ENCODE results near the gene CLCN4.

The CLCN4 gene

GRCh38 chrX:10119399-10119990 is 37.3 kb upstream of the CLCN4 start:
- Histone ChIP-seq H3K9me3 (ENCODE audit: low read length) (no peaks in the 10 kb centered on the region), H3K27me3 (ENCODE audit: insufficient read depth, low read length) (no peaks in the 10 kb centered on the region), H3K79me2 (ENCODE audit: insufficient read depth, low read length) (no peaks in the 10 kb centered on the region), H3F3A (ENCODE audit: insufficient read depth, low read length) (no peaks in the 10 kb centered on the region; the same call in 1 of the 2 replicates), H3K4me3 (ENCODE audit: low read depth, low read length, poor library complexity, severe bottlenecking) (no peak overlapping the region), H3K4me1 (ENCODE audit: insufficient read depth, low read length, severe bottlenecking) (peaks cover 44% of the 10 kb centered on the region), H3K9me2 (ENCODE audit: low read depth, low read length) (no peaks in the 10 kb centered on the region), H3K9ac (ENCODE audit: low read length) (no peak overlapping the region), H3K36me3 (ENCODE audit: insufficient read depth, low read length) (peaks cover 25% of the 10 kb centered on the region), H3K4me2 (ENCODE audit: low read length) (no peak overlapping the region), H4K20me1 (ENCODE audit: insufficient read depth, low read length) (no peaks in the 10 kb centered on the region), H2AFZ (ENCODE audit: low read length) (no peak overlapping the region), H3K27ac (ENCODE audit: low read depth, low read length, poor library complexity, severe bottlenecking) (no peak overlapping the region)
- TF ChIP-seq CTCF (IDR thresholded peaks at IDR 0.05; ENCODE audit: low read length) (peak; percentile 100), EZH2 (IDR thresholded peaks at IDR 0.05; ENCODE audit: borderline replicate concordance, low read length) (no peak)

DNA sequence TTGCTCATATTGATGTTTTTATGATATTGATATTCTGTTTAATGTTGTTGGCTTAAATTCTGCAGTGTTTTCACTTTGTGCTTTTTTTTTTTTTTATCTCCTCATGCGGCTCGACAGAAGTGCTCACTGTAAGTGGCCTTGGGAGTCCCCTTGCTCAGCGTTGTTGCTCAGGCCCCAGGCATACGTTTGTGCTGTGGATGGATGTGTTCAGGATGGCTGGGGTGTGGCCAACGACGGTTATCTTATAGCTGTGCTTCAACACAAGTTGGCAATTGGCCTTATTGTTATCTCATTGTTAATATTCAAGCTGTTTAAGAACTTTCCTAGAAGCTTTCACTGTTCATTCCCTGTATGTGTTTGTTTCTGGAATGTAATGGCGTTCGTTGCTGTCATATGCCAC is 36.4 kb upstream of the CLCN4 start:
- peaks cover 25% of the 10 kb centered on the region for H3K36me3 ChIP-seq (ENCODE audit: insufficient read depth, low read length)

DNA sequence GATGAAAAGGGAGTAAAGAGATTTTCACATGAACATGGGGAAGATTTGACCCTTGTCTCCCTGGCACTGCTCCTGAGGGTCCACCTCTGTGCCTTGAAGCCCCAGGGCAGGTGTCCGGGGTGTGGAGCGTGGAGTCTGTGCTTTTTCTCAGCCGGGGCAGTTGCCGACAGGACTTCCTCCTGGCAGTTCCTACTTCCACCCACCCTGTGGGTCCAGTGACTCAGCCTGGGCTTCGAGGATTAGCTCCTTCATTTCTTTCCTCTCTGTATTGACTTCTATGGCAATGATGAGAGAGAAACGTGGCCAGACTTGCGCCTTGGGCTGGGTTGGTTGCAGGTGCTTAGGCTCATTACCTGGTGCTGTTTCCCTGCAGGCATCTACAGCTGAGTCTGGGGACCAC is 35.9 kb upstream of the CLCN4 start:
- no peaks in the 10 kb centered on the region for H3K9me2 ChIP-seq (ENCODE audit: low read depth, low read length)
- H3K9me3 ChIP-seq (ENCODE audit: low read length): no peaks in the 10 kb centered on the region
- H3K4me3 ChIP-seq (ENCODE audit: low read depth, low read length, poor library complexity, severe bottlenecking): no peak overlapping the region
- H3K4me2 ChIP-seq (ENCODE audit: low read length): no peak overlapping the region
- H3K79me2 ChIP-seq (ENCODE audit: insufficient read depth, low read length): no peaks in the 10 kb centered on the region
- no peak overlapping the region for H2AFZ ChIP-seq (ENCODE audit: low read length)
- TF ChIP-seq EZH2 (IDR thresholded peaks at IDR 0.05; ENCODE audit: borderline replicate concordance, low read length) (no peak), CTCF (IDR thresholded peaks at IDR 0.05; ENCODE audit: low read length) (no peak)
- no peaks in the 10 kb centered on the region; the same call in 1 of the 2 replicates for H3F3A ChIP-seq (ENCODE audit: insufficient read depth, low read length)
- H3K36me3 ChIP-seq (ENCODE audit: insufficient read depth, low read length): peaks cover 25% of the 10 kb centered on the region
- H3K27ac ChIP-seq (ENCODE audit: low read depth, low read length, poor library complexity, severe bottlenecking): no peak overlapping the region
- H3K4me1 ChIP-seq (ENCODE audit: insufficient read depth, low read length, severe bottlenecking): peaks cover 37% of the 10 kb centered on the region
- no peaks in the 10 kb centered on the region for H3K27me3 ChIP-seq (ENCODE audit: insufficient read depth, low read length)
- no peaks in the 10 kb centered on the region for H4K20me1 ChIP-seq (ENCODE audit: insufficient read depth, low read length)
- no peak overlapping the region for H3K9ac ChIP-seq (ENCODE audit: low read length)

More for the DNA sequence above, 36.4 kb upstream of the CLCN4 start:
- H2AFZ ChIP-seq (ENCODE audit: low read length): no peak overlapping the region
- no peak overlapping the region for H3K9ac ChIP-seq (ENCODE audit: low read length)
- no peaks in the 10 kb centered on the region for H3K9me3 ChIP-seq (ENCODE audit: low read length)
- H3K4me3 ChIP-seq (ENCODE audit: low read depth, low read length, poor library complexity, severe bottlenecking): no peak overlapping the region
- peaks cover 37% of the 10 kb centered on the region for H3K4me1 ChIP-seq (ENCODE audit: insufficient read depth, low read length, severe bottlenecking)
- no peaks in the 10 kb centered on the region for H3K27me3 ChIP-seq (ENCODE audit: insufficient read depth, low read length)
- H3K4me2 ChIP-seq (ENCODE audit: low read length): no peak overlapping the region
- no peaks in the 10 kb centered on the region for H4K20me1 ChIP-seq (ENCODE audit: insufficient read depth, low read length)
- H3F3A ChIP-seq (ENCODE audit: insufficient read depth, low read length): no peaks in the 10 kb centered on the region; the same call in 1 of the 2 replicates
- TF ChIP-seq EZH2 (IDR thresholded peaks at IDR 0.05; ENCODE audit: borderline replicate concordance, low read length): no peak
- TF ChIP-seq CTCF (IDR thresholded peaks at IDR 0.05; ENCODE audit: low read length): no peak
- no peaks in the 10 kb centered on the region for H3K79me2 ChIP-seq (ENCODE audit: insufficient read depth, low read length)
- H3K27ac ChIP-seq (ENCODE audit: low read depth, low read length, poor library complexity, severe bottlenecking): no peak overlapping the region
- H3K9me2 ChIP-seq (ENCODE audit: low read depth, low read length): no peaks in the 10 kb centered on the region

Data from OCI-LY1 (cell line).